ENCODE results near the gene RHOBTB3. TPM values are rescaled to one million over a fixed set of nuclear protein-coding genes. Genes with fewer than 3 reads are reported as not detected.
"Not testable (repeated sequence)": the region's sequence is repeated elsewhere in the genome, so short reads cannot be mapped to it uniquely, and the experiment has no call there.

RHOBTB3 gene
- total RNA-seq, 3 donors from 2014 or later = 56.5 to 85.2 (median 60.4) TPM

- TF ChIP-seq CTCF (IDR thresholded peaks at IDR 0.05) = no peak
- intact Hi-C loops (cut with DNase I, micrococcal nuclease) = no loop called here
- no peak for ATAC-seq
- H3K36me3 ChIP-seq (ENCODE audit: low read depth) = no peaks in the 10 kb centered on the region
- H3K4me1 ChIP-seq (ENCODE audit: low read depth) = peaks cover 13% of the 10 kb centered on the region
- H3K4me3 ChIP-seq = no peak overlapping the region
- no peaks in the 10 kb centered on the region for H3K9me3 ChIP-seq
- no peak for DNase-seq
Measured at GRCh38 chr5:95832664-95833063, 101.5 kb downstream of the RHOBTB3 start.

GRCh38 chr5:95835682-95836385 lies 104.7 kb downstream of the RHOBTB3 start:
- intact Hi-C loops (cut with DNase I, micrococcal nuclease) = no loop called here
- Histone ChIP-seq H3K4me1 (ENCODE audit: low read depth) (peaks cover 12% of the 10 kb centered on the region), H3K4me3 (no peak overlapping the region), H3K36me3 (ENCODE audit: low read depth) (no peaks in the 10 kb centered on the region), H3K9me3 (no peaks in the 10 kb centered on the region)
- DNase-seq = no peak
- no peak for ATAC-seq
- TF ChIP-seq CTCF (IDR thresholded peaks at IDR 0.05) = no peak

- ATAC-seq (no peak), DNase-seq (no peak)
- H3K4me3 ChIP-seq = no peak overlapping the region
Measured at GRCh38 chr5:95836544-95836943, 105.4 kb downstream of the RHOBTB3 start.

GRCh38 chr5:95836971-95837370 lies 105.8 kb downstream of the RHOBTB3 start:
- DNase-seq; intact Hi-C loops (cut with DNase I, micrococcal nuclease); ATAC-seq; H3K36me3 ChIP-seq (ENCODE audit: low read depth); H3K4me3 ChIP-seq; H3K9me3 ChIP-seq: not testable (repeated sequence)
- peaks cover 20% of the 10 kb centered on the region for H3K4me1 ChIP-seq (ENCODE audit: low read depth)

More at GRCh38 chr5:95836544-95836943, 105.4 kb downstream of the RHOBTB3 start:
- no peaks in the 10 kb centered on the region for H3K36me3 ChIP-seq (ENCODE audit: low read depth)
- no peak for TF ChIP-seq CTCF (IDR thresholded peaks at IDR 0.05)
- H3K9me3 ChIP-seq = no peaks in the 10 kb centered on the region
- intact Hi-C loops (cut with DNase I, micrococcal nuclease) = no loop called here
- H3K4me1 ChIP-seq (ENCODE audit: low read depth) = peaks cover 17% of the 10 kb centered on the region

GRCh38 chr5:95837492-95837891 lies 106.4 kb downstream of the RHOBTB3 start:
- no peaks in the 10 kb centered on the region for H3K36me3 ChIP-seq (ENCODE audit: low read depth)
- peaks cover 23% of the 10 kb centered on the region for H3K4me1 ChIP-seq (ENCODE audit: low read depth)
- no peak for DNase-seq
- no peak overlapping the region for H3K4me3 ChIP-seq
- no peaks in the 10 kb centered on the region for H3K9me3 ChIP-seq
- intact Hi-C loops (cut with DNase I, micrococcal nuclease) = no loop called here
- ATAC-seq = no peak
- TF ChIP-seq CTCF (IDR thresholded peaks at IDR 0.05) = no peak

- H3K4me1 ChIP-seq (ENCODE audit: low read depth) = peaks cover 24% of the 10 kb centered on the region
Measured at GRCh38 chr5:95838001-95838520, 106.9 kb downstream of the RHOBTB3 start.

More at GRCh38 chr5:95838001-95838520, 106.9 kb downstream of the RHOBTB3 start:
- intact Hi-C loops (cut with DNase I, micrococcal nuclease) = no loop called here
- no peaks in the 10 kb centered on the region for H3K9me3 ChIP-seq
- DNase-seq = no peak
- no peak overlapping the region for H3K4me3 ChIP-seq
- no peaks in the 10 kb centered on the region for H3K36me3 ChIP-seq (ENCODE audit: low read depth)
- TF ChIP-seq CTCF (IDR thresholded peaks at IDR 0.05) = no peak
- ATAC-seq = no peak

All from mucosa of descending colon (tissue), 3 donors.